Astrocyte of the cerebellum (primary cell): Measurements from ENCODE around the gene HECTD2.
"Not testable (repeated sequence)": the region's sequence is repeated elsewhere in the genome, so short reads cannot be mapped to it uniquely, and the experiment has no call there.

Experiments
- DNase-seq: peaks from one replicate; pipeline ENCODE4 v3.0.0-alpha.2; 2011; ENCODE audit warnings: low read depth
- H3K4me3 ChIP-seq: 2 replicates; pipeline ENCODE4 v1.5.1; 2011; ENCODE audit warnings: mild to moderate bottlenecking, low read depth, low read length, moderate library complexity
- CTCF ChIP-seq: IDR thresholded peaks from 2 replicates; pipeline ENCODE4 v1.5.1; 2012; ENCODE audit warnings: low read length, low read depth, moderate library complexity, mild to moderate bottlenecking; ENCODE audit errors: missing control alignments
- in situ Hi-C: cut with HindIII; loops from 2 replicates; pipeline ENCODE4 v1.10.0; 2017; ENCODE audit warnings: low sequenced_read_pairs

Gene HECTD2

DNA sequence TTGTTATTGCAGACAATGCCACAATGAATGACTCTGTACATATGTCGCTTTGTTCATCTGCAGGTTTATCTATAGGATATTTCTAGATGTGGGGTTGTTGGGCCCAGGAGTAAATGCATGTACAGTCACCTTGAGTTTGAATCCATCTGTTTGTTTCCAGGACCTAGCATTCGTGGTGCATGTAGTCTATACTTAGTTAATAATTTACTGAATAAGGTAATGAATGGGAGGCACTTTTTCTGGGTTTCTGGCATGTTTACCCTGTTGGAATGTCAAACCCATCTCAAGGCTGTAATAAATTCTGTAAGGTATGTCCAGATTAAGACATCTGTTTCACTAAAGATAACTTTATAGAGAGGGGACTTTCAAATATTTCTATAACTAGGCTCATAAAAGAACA is 23.5 kb downstream of the HECTD2 start:
- no peak for TF ChIP-seq CTCF
- in situ Hi-C loops = no loop called here
- no peak for DNase-seq

GRCh38 chr10:91434041-91434440 is 23.9 kb downstream of the HECTD2 start:
- H3K4me3 ChIP-seq = no peak overlapping the region
- no peak for DNase-seq
- in situ Hi-C loops = no loop called here
- TF ChIP-seq CTCF = no peak

More for the DNA sequence above, 23.5 kb downstream of the HECTD2 start:
- no peak overlapping the region for H3K4me3 ChIP-seq

- no peak for DNase-seq
- in situ Hi-C loops = no loop called here
- TF ChIP-seq CTCF = no peak
- H3K4me3 ChIP-seq = no peak overlapping the region
These were observed 25.1 kb downstream of the HECTD2 start for GRCh38 chr10:91435241-91435640.

GRCh38 chr10:91438228-91438627 is 28.1 kb downstream of the HECTD2 start:
- DNase-seq, H3K4me3 ChIP-seq, in situ Hi-C loops: not testable (repeated sequence)

- no peak for TF ChIP-seq CTCF
- in situ Hi-C loops = no loop called here
- no peak for DNase-seq
- H3K4me3 ChIP-seq = no peak overlapping the region
These were observed 34.4 kb downstream of the HECTD2 start for GRCh38 chr10:91444211-91445182.

- in situ Hi-C loops = no loop called here
- no peak overlapping the region for H3K4me3 ChIP-seq
- TF ChIP-seq CTCF = no peak
- no peak for DNase-seq
These were observed 41.9 kb downstream of the HECTD2 start for GRCh38 chr10:91452063-91452462.

DNA sequence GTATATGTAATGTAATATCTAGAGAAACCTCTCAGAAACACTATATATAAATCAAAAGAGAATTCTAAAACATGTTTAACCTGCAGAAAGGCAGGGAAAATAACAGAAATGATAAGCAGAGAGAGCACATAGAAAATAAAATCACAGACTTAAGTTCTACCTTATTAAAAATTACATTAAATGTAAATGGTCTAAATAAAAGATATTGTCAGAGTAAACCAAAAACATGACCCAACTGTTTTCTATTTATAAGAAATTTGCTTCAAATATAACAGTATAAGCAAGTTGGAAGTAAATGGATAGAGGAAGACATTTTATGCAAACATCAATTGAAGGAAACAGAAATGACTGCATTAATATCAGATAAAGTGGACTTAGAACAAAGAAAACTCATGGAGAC is 43.4 kb downstream of the HECTD2 start:
- no peak overlapping the region for H3K4me3 ChIP-seq
- no peak for DNase-seq
- no peak for TF ChIP-seq CTCF
- in situ Hi-C loops = no loop called here

DNA sequence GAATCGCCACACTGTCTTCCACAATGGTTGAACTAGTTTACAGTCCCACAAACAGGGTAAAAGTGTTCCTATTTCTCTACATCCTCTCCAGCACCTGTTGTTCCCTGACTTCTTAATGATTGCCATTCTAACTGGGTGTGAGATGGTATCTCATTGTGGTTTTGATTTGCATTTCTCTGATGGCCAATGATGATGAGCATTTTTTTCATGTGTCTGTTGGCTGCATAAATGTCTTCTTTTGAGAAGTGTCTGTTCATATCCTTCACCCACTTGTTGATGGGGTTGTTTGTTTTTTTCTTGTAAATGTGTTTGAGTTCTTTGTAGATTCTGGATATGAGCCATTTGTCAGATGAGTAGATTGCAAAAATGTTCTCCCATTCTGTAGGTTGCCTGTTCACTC is 45.0 kb downstream of the HECTD2 start:
- DNase-seq, in situ Hi-C loops, H3K4me3 ChIP-seq: not testable (repeated sequence)
